ENCODE data around the gene DACH1.
"Not testable (repeated sequence)": the region's sequence is repeated elsewhere in the genome, so short reads cannot be mapped to it uniquely, and the experiment has no call there.

Gene DACH1

DNA sequence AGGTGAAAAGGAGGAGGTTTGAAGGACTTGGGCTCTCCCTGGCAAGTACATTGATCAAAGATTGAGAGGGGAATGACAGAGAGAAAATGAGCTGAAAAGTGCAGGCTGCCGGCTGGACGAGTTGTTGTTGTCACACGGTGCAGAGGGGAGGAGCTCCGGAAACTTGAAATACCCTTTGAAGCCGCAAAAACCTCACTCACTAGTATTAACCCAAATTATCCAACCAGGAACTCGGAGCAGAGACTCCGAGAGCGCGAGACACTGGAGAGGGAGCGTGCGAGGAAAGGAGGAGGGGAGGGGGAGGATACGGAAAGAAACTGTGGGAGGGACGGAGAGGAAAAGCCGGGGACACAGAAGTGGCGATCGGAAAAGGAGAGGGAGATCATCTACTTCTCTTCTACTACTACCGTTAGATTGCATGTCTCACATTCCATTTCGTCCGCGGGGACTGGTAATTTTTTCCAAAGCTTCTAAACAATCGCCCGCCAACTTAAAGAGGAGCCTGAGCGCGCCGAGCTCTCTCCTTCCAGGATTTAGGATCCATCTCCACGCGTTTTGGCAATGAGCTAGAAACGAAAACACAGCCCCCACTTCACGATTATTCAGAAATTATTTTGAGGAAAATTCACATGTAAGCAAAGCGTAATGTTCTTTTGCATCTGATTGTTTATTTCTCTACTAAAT is at the start of gene DACH1:
Gene DACH1, minus strand, starts transcription at position 74 of the 684 bp plus-strand sequence.
- no peak for DNase-seq (ENCODE audit: low read depth in 3 of 3)

- DNase-seq (ENCODE audit: low read depth in 3 of 3) = no peak
These were observed 46.7 kb upstream of the DACH1 start for GRCh38 chr13:71913717-71914116.

- DNase-seq (ENCODE audit: low read depth in 3 of 3) = no peak
These were observed 45.5 kb upstream of the DACH1 start for GRCh38 chr13:71912524-71912923.

- DNase-seq (ENCODE audit: low read depth in 3 of 3) = no peak
These were observed 39.4 kb upstream of the DACH1 start for GRCh38 chr13:71906448-71906847.

GRCh38 chr13:71902676-71903075 is 35.7 kb upstream of the DACH1 start:
- DNase-seq (ENCODE audit: low read depth in 3 of 3) = no peak

DNA sequence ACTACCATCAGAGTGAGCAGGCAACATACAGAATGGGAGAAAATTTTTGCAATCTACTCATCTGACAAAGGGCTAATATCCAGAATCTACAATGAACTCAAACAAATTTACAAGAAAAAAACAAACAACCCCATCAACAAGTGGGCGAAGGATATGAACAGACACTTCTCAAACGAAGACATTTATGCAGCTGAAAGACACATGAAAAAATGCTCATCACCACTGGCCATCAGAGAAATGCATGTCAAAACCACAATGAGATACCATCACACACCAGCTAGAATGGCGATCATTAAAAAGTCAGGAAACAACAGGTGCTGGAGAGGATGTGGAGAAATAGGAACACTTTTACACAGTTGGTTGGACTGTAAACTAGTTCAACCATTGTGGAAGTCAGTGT is 26.5 kb upstream of the DACH1 start:
- not testable (repeated sequence) for DNase-seq (ENCODE audit: low read depth in 3 of 3)

DNA sequence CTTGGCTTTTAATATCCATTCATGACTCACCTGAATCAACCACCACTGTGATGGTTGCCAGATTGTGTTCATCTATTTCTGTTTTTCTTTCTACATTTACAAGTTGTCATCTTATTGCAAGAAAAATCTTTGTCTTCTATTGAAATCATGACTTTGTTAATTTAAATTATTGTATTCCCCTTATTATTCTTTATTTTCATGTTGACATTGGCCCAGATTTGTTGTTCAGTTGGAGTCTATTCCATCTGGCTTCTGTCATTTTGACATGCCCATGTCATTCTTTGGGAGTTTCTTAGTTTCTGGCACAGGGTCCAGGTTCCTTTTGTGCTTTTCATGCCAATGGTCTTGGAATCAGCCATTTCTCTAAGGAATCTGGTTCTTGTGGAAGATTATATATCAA is 19.9 kb upstream of the DACH1 start:
- no peak for DNase-seq (ENCODE audit: low read depth in 3 of 3)

DNA sequence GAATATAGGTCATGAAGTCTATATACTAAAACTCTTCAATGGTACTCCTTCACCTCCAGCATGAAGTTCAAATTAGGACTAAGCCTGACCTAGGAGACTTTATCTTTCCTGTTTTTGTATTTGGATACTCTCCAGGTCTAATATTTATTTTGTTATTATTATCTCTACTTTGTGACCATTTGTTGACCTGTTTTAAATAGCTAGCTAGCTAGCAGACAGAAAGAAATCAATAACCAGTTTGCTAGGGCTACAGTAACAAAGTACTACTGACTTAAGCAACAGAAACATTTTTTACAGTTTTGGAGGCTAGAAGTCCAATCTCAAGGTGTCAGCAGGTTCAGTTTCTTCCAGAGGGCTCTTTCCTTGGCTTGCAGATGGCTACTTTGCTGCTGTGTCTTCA is 15.1 kb upstream of the DACH1 start:
- no peak for DNase-seq (ENCODE audit: low read depth in 3 of 3)

DNA sequence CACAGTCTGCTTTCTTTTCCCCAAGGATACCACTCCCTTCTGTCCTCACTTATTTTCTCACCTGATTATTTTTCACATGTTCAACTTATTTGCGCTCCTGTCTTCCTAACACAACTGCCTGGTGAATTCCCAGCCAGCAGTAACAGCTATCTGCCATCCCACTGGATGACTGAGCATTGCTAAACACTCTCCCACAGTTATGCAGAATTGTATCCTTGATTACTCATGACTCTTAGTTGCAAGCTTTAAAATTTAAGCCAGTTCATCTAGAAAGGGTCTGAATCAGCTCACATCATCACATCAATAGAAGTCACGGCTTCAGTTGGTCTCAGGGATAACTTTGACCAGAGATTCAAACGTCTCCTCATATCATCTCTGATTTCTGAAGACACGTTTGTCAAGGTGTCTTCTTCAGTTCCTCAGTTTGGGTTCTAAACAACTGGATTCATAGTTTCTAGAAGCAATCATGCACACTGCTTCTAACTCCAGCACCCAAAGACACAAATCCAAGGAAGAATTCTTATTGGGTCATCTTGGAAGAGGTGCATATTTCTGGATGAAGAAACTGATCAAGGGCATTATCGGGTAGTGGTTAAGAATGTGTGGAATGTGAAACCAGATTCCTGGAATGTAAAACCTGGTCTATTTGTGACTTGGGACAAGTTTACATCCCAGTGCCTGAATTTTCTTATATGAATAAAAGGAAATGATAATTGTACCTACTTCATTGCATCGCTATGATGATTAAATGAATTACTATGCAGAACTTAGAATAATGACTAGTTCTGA is 13.9 kb upstream of the DACH1 start:
- no peak for DNase-seq (ENCODE audit: low read depth in 3 of 3)

GRCh38 chr13:71879808-71880344 is 12.9 kb upstream of the DACH1 start:
- no peak for DNase-seq (ENCODE audit: low read depth in 3 of 3)

GRCh38 chr13:71879129-71879535 is 12.1 kb upstream of the DACH1 start:
- DNase-seq (ENCODE audit: low read depth in 3 of 3) = no peak

- DNase-seq (ENCODE audit: low read depth in 3 of 3) = no peak
These were observed 10.3 kb upstream of the DACH1 start for GRCh38 chr13:71877256-71877653.

DNA sequence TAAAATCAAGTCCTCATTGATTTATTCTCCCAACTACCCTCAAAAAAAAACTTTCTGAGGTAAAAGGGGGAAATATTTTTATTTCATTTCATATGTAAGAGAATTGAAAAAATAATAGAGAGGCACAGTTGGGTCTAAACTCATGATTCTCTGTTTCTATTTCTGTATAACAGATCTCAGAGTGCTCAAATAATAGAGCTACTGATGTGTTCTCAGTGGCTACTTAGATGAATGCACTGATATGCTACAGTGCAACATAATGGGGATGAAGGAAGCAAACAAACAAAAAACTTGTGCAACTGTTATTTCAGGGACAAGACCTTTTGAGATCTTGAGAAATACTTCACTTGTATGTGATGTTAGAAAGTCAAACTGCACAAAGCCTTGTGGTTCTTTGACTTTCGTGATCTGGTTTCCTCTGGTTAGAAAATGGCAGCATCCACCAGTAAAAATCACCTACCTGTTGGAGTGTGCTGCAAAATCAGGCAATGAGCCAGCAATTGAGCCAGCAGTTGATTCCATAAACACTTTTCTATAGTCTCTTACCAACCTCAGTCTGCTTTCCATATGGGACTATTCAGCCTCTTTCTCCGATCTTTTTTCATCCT is 9.7 kb upstream of the DACH1 start:
- no peak for DNase-seq (ENCODE audit: low read depth in 3 of 3)

GRCh38 chr13:71875823-71876222 is 8.8 kb upstream of the DACH1 start:
- no peak for DNase-seq (ENCODE audit: low read depth in 3 of 3)

DNA sequence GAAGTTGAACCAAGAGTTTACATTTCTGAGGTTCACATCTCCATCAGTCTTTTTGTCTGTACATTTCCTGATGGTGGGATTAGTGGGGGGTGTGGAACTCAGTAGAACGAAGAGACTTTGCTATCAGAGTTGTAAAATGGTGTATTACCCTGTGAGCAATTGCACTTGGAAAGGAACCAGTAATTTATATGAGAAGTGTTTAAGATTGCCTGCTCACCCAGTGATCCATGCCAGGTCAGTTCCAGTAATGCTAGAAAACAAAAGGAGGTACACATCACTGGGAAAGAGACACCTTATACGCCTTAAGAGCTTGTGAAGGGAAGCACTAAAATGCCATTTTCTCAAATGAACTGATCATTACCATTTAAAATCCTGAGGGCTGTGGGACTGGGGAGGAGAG is 7.5 kb upstream of the DACH1 start:
- DNase-seq (ENCODE audit: low read depth in 3 of 3) = no peak

GRCh38 chr13:71873418-71874247 is 6.6 kb upstream of the DACH1 start:
- no peak for DNase-seq (ENCODE audit: low read depth in 3 of 3)

GRCh38 chr13:71871844-71872243 is 4.8 kb upstream of the DACH1 start:
- no peak for DNase-seq (ENCODE audit: low read depth in 3 of 3)

- no peak for DNase-seq (ENCODE audit: low read depth in 3 of 3)
These were observed 4.3 kb upstream of the DACH1 start for GRCh38 chr13:71871176-71871754.

- no peak for DNase-seq (ENCODE audit: low read depth in 3 of 3)
These were observed 3.1 kb upstream of the DACH1 start for GRCh38 chr13:71870100-71870499.

- DNase-seq (ENCODE audit: low read depth in 3 of 3) = no peak
These were observed 2.3 kb upstream of the DACH1 start for GRCh38 chr13:71869274-71869673.

- DNase-seq (ENCODE audit: low read depth in 3 of 3) = no peak
These were observed 471 bp downstream of the DACH1 start for GRCh38 chr13:71866335-71867130.

All from stimulated activated CD4-positive, alpha-beta T cell treated with anti-CD3 and anti-CD28 coated beads, TNF-alpha, amount 100 ng/mL, for 48 hours (primary cell).